OCI-LY3 (cell line): ENCODE measurements around the gene CHD2.

Experiments used
- H2AFZ ChIP-seq: fragments of 200-600, 300-600 bp; shearing (Covaris generic); 2 replicates; pipeline ENCODE4 v1.6.0; 2014; ENCODE audit warnings: antibody characterized with exemption, low read depth, low read length
- H3K27ac ChIP-seq: fragments of 200-600, 300-600 bp; sonication (generic); 2 replicates; pipeline ENCODE4 v1.5.1; 2014; ENCODE audit warnings: mild to moderate bottlenecking, low read length, moderate library complexity, mixed read lengths
- H3K27me3 ChIP-seq: fragments of 200-600, 300-600 bp; sonication (generic); 2 replicates; pipeline ENCODE4 v1.6.1; 2014; ENCODE audit warnings: low read depth, low read length, mixed read lengths
- H3K36me3 ChIP-seq: fragments of 200-600, 300-600 bp; sonication (generic); replicated peaks from 2 replicates; pipeline ENCODE3; 2014; ENCODE audit warnings: low read depth, low read length, mixed read lengths
- H3K4me1 ChIP-seq: fragments of 300-600, 200-600 bp; sonication (generic); 2 replicates; pipeline ENCODE4 v1.6.1; 2014; ENCODE audit warnings: low read length, mixed read lengths
- H3K4me2 ChIP-seq: fragments of 200-600, 300-600 bp; sonication (generic); 2 replicates; pipeline ENCODE4 v1.6.1; 2014; ENCODE audit warnings: low read length, mixed read lengths
- H3K4me3 ChIP-seq: fragments of 300-600, 200-600 bp; sonication (generic); 2 replicates; pipeline ENCODE4 v1.5.1; 2014; ENCODE audit warnings: antibody characterized with exemption, mild to moderate bottlenecking, low read length, moderate library complexity
- H3K79me2 ChIP-seq: fragments of 300-600, 200-600 bp; shearing (Covaris generic); 2 replicates; pipeline ENCODE4 v1.6.1; 2014; ENCODE audit warnings: mild to moderate bottlenecking, low read length, mixed read lengths
- H3K9ac ChIP-seq: fragments of 300-600, 200-600 bp; shearing (Covaris generic); 2 replicates; pipeline ENCODE4 v1.6.0; 2014; ENCODE audit warnings: mild to moderate bottlenecking, low read length, moderate library complexity
- H3K9me3 ChIP-seq: fragments of 200-600, 300-600 bp; shearing (Covaris generic); 2 replicates; pipeline ENCODE4 v1.6.1; 2014; ENCODE audit warnings: low read length, mixed read lengths; ENCODE audit not compliant: insufficient read depth
- H4K20me1 ChIP-seq: fragments of 200-600, 300-600 bp; sonication (generic); 2 replicates; pipeline ENCODE4 v1.6.1; 2016; ENCODE audit warnings: low read length, mixed read lengths; ENCODE audit not compliant: insufficient read depth
- CTCF ChIP-seq: fragments of 200-600, 300-600 bp; sonication (generic); IDR thresholded peaks from 2 replicates; pipeline ENCODE4 v1.5.1; 2014; ENCODE audit warnings: antibody characterized with exemption, low read length, low read depth
- EZH2phosphoT487 ChIP-seq: fragments of 200-600 bp; shearing (Covaris generic); IDR thresholded peaks from 2 replicates; pipeline ENCODE4 v1.6.1; 2018; ENCODE audit warnings: antibody characterized with exemption, mixed run types, low read depth

The CHD2 gene

GRCh38 chr15:92883163-92883875 lies 16.8 kb upstream of the CHD2 start:
- Histone ChIP-seq H3K4me3 (peak overlapping the region; percentile 79), H2AFZ (no peak overlapping the region), H3K4me1 (peaks cover 31% of the 10 kb centered on the region), H3K27me3 (no peaks in the 10 kb centered on the region), H3K36me3 (peaks cover 46% of the 10 kb centered on the region), H3K27ac (peak overlapping the region; percentile 82), H3K4me2 (peak overlapping the region; percentile 82), H3K9me3 (no peaks in the 10 kb centered on the region), H4K20me1 (no peaks in the 10 kb centered on the region), H3K9ac (peak overlapping the region; percentile 96), H3K79me2 (peaks cover 63% of the 10 kb centered on the region)
- no peak for TF ChIP-seq EZH2phosphoT487
- no peak; the same call in 1 of the 2 replicates for TF ChIP-seq CTCF

- Histone ChIP-seq H3K27ac (peak overlapping the region; percentile 82), H3K4me3 (peak overlapping the region; percentile 79), H2AFZ (no peak overlapping the region), H3K27me3 (no peaks in the 10 kb centered on the region), H3K79me2 (peaks cover 70% of the 10 kb centered on the region), H3K4me2 (peak overlapping the region; percentile 82), H3K9ac (peak overlapping the region; percentile 96), H4K20me1 (no peaks in the 10 kb centered on the region), H3K9me3 (no peaks in the 10 kb centered on the region), H3K4me1 (peaks cover 31% of the 10 kb centered on the region), H3K36me3 (peaks cover 52% of the 10 kb centered on the region)
- no peak for TF ChIP-seq EZH2phosphoT487
- no peak for TF ChIP-seq CTCF
Measured at GRCh38 chr15:92883876-92884435, 16.2 kb upstream of the CHD2 start.

- Histone ChIP-seq H3K9me3 (no peaks in the 10 kb centered on the region), H3K4me3 (peak overlapping the region; percentile 79), H3K79me2 (peaks cover 76% of the 10 kb centered on the region), H3K36me3 (peaks cover 56% of the 10 kb centered on the region), H4K20me1 (peaks cover 2% of the 10 kb centered on the region), H3K4me2 (peak overlapping the region; percentile 82), H3K27ac (peak overlapping the region; percentile 82), H3K27me3 (no peaks in the 10 kb centered on the region), H3K4me1 (peaks cover 31% of the 10 kb centered on the region), H2AFZ (no peak overlapping the region), H3K9ac (peak overlapping the region; percentile 96)
- no peak for TF ChIP-seq EZH2phosphoT487
- TF ChIP-seq CTCF = no peak
Measured at GRCh38 chr15:92884436-92885223, 15.5 kb upstream of the CHD2 start.
